ENCODE data around the gene ASS1.

DNA sequence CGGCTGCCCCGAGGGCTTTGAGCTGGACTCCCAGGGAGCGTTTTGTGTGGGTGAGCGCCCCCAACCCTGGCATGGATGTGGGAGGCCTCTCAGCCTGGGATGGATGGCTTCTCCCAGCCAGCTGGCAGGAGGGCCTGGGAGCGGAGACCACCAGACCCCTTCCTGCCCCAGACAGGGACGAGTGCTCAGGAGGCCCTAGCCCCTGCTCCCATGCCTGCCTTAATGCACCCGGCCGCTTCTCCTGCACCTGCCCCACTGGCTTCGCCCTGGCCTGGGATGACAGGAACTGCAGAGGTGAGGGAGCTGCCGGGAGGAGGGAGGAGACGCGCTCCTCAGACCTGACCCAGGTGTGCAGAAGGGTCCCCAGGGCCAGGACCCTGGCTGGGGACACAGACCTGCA lies 17.4 kb upstream of the ASS1 start:
- TF ChIP-seq POLR2A (IDR thresholded peaks at IDR 0.05; ENCODE audit: low read length) (no peak), GATA1 (IDR thresholded peaks at IDR 0.05; ENCODE audit: low read depth, low read length) (no peak)
